Posterior cingulate gyrus (tissue), 11 donors: ENCODE measurements around the gene FXYD2.

Experiments used
- DNase-seq, 10 donors: peaks; one replicate each; pipeline versions ENCODE4 v3.0.0 to v3.0.0-alpha.2; 2020 to 2021; ENCODE audit warnings: mixed read lengths in 3 of 10
- intact Hi-C: fragments of 100-400 bp; cut with DNase I; formaldehyde crosslinking; loops from one replicate; pipeline ENCODE4 v1.15.1; 2023

Gene FXYD2

DNA sequence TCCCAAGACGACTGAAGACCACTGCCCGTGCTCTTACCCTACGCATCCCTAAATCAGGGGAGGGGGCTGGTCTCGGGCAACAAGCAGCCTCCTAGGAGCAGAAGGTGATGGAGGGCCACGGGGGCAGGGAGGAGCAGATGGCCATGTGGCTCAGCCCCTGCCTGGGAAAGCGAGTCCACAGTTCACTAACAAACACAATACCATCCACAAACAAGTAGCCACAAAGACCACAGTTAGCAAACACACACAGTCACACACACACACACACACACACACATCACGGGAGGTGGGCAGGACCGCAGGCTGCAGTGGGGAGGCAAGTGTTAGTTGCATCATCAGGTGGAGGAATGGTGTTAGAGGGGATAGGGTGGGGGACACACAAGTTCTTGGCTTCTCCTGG, 13.2 kb upstream of the FXYD2 start:
- intact Hi-C loops = no loop called here
- DNase-seq = peak in 5 of 10 donors; percentile 1 to 24 (median 9)

- peak in 6 of 10 donors; percentile 2 to 64 (median 9) for DNase-seq
Measured at GRCh38 chr11:117837070-117837776, 12.7 kb upstream of the FXYD2 start.

GRCh38 chr11:117836077-117836960, 11.8 kb upstream of the FXYD2 start:
- intact Hi-C loops = no loop called here
- DNase-seq = peak in 6 of 10 donors; percentile 1 to 65 (median 8)

More at GRCh38 chr11:117837070-117837776, 12.7 kb upstream of the FXYD2 start:
- intact Hi-C loops = no loop called here

GRCh38 chr11:117835576-117835975, 11.0 kb upstream of the FXYD2 start:
- peak in 4 of 10 donors; percentile 2 to 58 (median 29) for DNase-seq
- intact Hi-C loops = no loop called here

DNA sequence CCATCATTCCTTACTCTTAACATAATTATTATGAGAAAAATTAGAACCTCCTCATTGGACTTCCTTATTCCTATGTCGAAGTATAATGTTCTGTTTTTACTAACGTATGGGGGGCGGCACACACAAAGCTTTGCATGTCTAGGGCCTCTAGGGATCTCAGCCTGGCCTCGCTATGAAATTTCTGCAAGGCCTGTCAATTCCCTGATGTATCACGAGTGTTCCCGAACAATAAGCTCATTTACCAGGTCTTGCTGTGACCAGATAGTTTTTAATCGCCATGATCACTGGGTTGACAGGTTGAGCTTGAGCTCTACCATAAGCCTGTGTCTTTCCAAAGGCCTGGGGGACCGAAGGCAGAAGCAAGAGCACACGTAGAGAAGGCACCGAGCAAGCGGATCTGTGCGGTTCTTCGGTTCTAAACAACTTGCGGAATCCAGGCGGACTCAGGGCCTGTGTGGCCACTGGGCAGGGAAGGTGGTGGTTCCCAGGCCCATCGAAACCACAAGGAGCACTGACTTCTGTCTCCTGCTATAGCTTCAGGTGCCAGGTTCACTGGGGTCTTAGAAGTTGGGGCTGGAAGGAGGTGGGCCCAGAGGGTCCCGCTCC, 10.4 kb upstream of the FXYD2 start:
- DNase-seq = peak in 5 of 10 donors; percentile 2 to 47 (median 7)
- intact Hi-C loops = no loop called here

DNA sequence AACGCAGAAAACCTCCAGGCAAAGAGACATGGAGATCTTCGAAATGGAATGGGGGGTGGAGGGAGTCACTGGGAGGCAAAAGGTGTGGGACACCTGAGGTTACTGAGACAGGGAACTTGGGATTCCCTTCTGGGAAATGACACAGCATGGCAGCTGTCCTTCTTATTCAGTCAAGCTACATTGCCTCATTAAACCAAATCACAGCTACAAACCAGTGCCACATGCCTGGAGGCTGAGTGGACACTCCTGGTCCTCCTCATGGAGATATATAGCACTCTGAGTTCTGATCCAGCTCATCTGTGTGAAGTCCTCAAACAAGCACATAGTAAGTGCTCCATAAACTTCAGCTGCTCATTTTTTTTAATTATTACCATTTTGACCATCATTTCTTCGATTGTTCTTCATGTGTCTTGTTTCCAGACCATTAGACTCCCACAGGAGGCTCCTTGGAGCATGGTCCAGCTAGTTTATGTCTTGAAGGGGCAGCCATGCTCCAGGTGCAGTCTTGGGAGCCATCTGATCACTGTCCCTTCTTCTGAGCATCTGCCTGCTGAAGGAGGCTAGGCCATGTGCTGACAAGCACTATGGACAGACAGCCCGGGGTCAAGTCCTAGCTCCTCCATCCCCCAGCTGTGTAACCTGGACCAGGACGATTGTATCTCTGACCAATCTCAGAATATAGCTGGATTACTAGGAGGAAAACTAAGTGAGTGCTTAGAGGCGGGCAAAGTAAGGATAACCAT, 9.7 kb upstream of the FXYD2 start:
- intact Hi-C loops = no loop called here
- DNase-seq = peak in 3 of 10 donors; percentile 2 to 35 (median 25)

- DNase-seq = peak in 5 of 10 donors; percentile 3 to 72 (median 11)
- intact Hi-C loops = no loop called here
Measured at GRCh38 chr11:117833401-117833891, 8.9 kb upstream of the FXYD2 start.

GRCh38 chr11:117832511-117832910, 8.0 kb upstream of the FXYD2 start:
- DNase-seq = peak in 1 of 10 donors; percentile 2
- intact Hi-C loops = no loop called here

DNA sequence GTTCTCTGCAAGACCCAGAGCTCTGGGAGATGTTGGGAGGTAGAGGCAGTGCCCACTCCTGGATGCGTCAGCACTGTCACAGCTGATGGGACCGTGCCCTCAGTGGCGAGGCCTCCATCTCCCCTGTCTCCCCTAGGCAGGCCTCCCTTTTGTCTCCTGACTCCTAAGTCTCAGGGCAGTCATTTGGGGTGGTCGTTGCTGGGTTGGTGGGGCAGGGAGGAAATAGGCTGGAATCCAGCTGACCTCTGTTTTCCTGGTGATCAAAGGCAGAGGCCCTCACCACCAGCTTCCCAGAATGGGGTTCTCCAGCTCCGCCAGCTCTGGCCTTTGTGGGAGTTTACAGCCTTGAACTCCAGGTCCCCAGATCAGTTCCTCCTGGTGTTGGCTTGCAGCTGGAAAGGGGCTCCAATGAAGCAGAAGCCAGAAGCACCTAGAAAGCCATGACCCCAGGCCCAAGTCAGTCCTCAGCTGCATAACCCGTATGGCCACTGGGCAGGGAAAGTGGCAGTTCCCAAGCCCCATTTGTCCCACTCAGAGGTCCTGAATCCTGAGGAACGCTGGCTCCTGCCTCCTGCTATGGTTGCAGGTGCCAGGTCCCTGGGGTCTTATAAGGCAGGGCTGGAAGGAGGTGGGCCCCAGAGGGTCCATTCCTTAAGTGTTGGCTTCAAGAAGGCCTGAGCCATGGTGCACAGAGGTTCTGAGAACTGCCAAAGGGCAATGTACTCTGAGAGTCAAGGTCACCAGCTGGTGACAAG, 7.3 kb upstream of the FXYD2 start:
- peak in 4 of 10 donors; percentile 2 to 63 (median 28) for DNase-seq
- intact Hi-C loops = no loop called here

GRCh38 chr11:117830674-117831351, 6.3 kb upstream of the FXYD2 start:
- peak in 4 of 10 donors; percentile 5 to 49 (median 6) for DNase-seq
- intact Hi-C loops = no loop called here

DNA sequence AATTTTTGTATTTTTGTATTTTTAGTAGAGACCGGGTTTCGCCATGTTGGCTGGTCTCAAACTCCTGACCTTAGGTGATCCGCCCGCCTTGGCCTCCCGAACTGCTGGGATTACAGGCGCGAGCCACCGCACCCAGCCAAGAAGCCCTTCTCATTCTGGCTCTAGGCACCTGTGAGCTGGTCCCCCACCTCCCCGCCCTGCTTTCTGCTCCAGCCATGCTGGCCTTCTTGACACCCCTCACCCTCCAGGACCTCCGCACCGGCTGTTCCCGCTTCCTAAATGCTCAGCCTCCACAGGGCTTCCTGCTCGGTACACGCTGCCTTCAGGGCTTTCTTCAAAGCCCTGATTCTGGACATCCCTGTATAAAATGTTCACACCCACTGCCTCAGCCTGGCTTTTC, 5.5 kb upstream of the FXYD2 start:
- peak in 3 of 10 donors; percentile 5 to 78 (median 7) for DNase-seq
- intact Hi-C loops = no loop called here

DNA sequence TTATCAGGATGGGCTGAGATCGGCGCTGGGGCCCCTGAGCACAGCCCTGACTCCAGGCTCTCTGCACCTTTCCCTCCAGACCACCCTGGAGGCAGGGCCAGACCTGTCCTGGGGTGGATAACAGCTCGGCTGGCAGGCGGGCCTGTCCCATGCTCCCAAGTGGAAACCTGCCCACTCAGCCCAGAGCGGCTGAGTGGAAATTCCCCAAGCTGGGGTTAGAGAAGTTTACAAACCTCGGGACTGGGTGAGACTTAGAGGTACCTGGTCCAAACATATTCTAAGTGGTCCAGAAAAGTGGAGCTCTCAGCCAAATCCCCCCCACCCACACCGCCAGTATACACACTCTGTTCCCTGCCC, 4.8 kb upstream of the FXYD2 start:
- intact Hi-C loops = no loop called here
- peak in 4 of 10 donors; percentile 5 to 45 (median 20) for DNase-seq

- intact Hi-C loops = no loop called here
- peak in 5 of 10 donors; percentile 1 to 67 (median 7) for DNase-seq
Measured at GRCh38 chr11:117828611-117829368, 4.2 kb upstream of the FXYD2 start.

DNA sequence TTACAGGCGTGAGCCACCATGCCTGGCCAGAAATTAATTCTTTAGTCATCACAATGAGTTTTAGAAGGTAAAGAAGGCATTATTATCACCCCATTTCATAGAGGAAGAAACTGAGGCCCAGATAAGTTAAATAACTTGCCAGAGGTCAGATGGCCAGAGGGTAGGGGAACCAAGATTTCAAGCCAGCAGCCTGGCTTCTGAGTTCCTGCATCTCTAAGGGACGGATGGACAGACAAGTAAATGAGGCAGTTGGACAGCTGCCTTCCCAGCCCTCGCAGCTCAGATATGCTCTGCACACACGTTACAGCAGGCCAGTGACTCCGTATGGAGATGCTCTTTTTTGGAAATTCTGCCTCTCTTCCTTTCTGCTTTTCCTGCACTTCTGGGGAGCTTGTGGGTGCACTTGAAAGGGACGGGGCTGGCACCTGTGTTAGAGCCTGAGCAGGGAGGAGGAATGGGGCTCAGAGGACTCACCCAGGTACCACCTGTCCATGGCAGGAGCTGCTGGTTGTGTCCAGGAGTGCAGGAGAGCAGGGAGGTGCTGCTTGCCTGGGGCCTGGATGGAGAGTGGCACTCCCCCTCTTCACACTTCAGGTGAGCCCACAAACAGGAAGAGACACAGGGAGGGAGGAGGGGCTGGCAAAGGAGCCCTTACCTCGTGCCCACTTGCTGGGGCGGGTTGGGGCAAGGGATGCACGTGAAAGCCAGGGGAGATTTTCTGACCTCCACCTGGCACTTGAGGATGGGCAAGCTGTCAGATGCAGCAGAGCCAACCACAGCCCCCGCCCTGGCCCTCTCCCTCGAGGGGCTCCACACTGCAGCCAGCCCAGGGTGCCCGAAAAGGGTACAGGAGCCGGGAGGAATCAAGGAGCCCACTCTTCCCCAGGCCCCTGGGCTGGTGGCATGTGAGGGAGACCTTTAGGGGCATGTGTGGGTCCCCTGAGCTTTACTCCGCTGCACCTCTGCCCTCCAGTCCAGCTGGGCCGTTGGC, 3.3 kb upstream of the FXYD2 start:
- DNase-seq = peak in 5 of 10 donors; percentile 3 to 62 (median 33)
- intact Hi-C loops = no loop called here

GRCh38 chr11:117826832-117827231, 2.3 kb upstream of the FXYD2 start:
- DNase-seq = peak in 2 of 10 donors; percentile 21 to 23
- intact Hi-C loops = no loop called here

DNA sequence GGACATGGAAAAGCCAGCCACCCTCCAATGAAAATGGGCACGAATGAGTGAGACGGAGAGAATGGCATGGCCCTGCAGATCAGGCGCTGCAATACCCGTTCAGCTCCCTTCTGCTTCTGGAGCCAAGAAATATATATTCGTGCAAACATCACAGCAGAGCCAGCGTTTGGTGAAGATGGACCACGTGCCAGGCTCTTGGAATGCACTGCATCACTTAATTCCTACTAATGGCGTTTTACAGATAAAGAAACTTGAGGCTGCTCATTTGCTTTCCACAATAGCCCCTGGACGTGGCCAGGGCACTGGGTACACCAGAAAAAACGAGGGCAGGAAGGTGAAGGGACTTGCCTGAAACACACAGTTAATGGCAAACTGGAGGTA, 1.6 kb upstream of the FXYD2 start:
- intact Hi-C loops = no loop called here

More for the DNA sequence above, 1.6 kb upstream of the FXYD2 start:
- DNase-seq = peak in 4 of 10 donors; percentile 3 to 33 (median 12)
